ENCODE data around the gene CTF1. TPM values are rescaled to one million over a fixed set of nuclear protein-coding genes. Genes with fewer than 3 reads are reported as not detected.

Gene CTF1
- total RNA-seq, 4 donors from 2014 or later, result 2.3 to 5.6 (median 3.2) TPM

GRCh38 chr16:30870904-30871303, 25.5 kb upstream of the CTF1 start:
- DNase-seq (no peak), ATAC-seq (no peak)
- Histone ChIP-seq H3K4me1 (peaks cover 6 to 10% of the 10 kb centered on the region in 2 donors), H3K9me3 (no peaks in the 10 kb centered on the region), H3K4me3 (no peak overlapping the region), H3K27me3 (no peaks in the 10 kb centered on the region), H3K27ac (no peak overlapping the region), H3K36me3 (no peaks in the 10 kb centered on the region)
- intact Hi-C loops (cut with DNase I; ENCODE audit: low total_unique reads), result no loop called here
- in situ Hi-C loops (cut with MboI; ENCODE audit: low sequenced_read_pairs in 4 of 4), result no loop called here
- TF ChIP-seq, protein P1, sequence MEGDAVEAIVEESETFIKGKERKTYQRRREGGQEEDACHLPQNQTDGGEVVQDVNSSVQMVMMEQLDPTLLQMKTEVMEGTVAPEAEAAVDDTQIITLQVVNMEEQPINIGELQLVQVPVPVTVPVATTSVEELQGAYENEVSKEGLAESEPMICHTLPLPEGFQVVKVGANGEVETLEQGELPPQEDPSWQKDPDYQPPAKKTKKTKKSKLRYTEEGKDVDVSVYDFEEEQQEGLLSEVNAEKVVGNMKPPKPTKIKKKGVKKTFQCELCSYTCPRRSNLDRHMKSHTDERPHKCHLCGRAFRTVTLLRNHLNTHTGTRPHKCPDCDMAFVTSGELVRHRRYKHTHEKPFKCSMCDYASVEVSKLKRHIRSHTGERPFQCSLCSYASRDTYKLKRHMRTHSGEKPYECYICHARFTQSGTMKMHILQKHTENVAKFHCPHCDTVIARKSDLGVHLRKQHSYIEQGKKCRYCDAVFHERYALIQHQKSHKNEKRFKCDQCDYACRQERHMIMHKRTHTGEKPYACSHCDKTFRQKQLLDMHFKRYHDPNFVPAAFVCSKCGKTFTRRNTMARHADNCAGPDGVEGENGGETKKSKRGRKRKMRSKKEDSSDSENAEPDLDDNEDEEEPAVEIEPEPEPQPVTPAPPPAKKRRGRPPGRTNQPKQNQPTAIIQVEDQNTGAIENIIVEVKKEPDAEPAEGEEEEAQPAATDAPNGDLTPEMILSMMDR (IDR thresholded peaks at IDR 0.05 in 4 of 5, conservative IDR thresholded peaks at IDR 0.05 in 1 of 5), result no peak
- no peak for TF ChIP-seq POLR2A (IDR thresholded peaks at IDR 0.05)

DNA sequence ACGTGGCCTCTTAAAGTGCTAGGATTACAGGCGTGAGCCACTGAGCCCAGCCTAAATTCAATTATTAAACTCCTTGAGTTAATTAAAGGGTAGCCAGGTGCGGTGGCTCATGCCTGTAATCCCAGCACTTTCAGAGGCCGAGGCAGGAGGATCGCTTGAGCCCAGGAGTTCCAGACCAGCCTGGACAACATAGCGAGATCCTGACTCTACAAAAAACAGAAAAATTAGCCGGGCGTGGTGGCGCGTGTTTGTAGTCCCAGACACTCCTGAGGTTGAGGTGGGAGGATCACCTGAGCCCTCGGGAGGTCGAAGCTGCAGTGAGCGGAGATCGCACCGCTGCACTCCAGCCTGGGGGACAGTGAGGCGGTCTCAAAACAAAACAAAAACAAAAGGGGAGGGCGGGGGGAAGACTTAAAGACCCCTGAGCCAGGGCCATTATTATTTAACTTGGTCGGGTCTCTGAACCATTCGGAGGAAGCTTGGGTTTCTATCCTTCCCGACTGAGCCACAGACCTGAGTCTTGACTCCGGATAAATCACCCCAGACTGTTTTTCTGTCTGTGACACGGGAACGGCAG, 22.1 kb upstream of the CTF1 start:
- Histone ChIP-seq H3K27ac (peak overlapping the region; percentile 86 to 96 (median 87)), H3K4me1 (peaks cover 17 to 22% of the 10 kb centered on the region in 2 donors), H3K36me3 (peaks cover 0 to 5% of the 10 kb centered on the region in 2 donors), H3K4me3 (peak overlapping the region; percentile 84 to 97 (median 94)), H3K27me3 (no peaks in the 10 kb centered on the region), H3K9me3 (no peaks in the 10 kb centered on the region)
- no peak for DNase-seq
- TF ChIP-seq POLR2A (IDR thresholded peaks at IDR 0.05), result no peak
- TF ChIP-seq, protein P1 (IDR thresholded peaks at IDR 0.05 in 4 of 5, conservative IDR thresholded peaks at IDR 0.05 in 1 of 5), result no peak
- intact Hi-C loops (cut with DNase I; ENCODE audit: low total_unique reads), result no loop called here
- ATAC-seq, result no peak
- in situ Hi-C loops (cut with MboI; ENCODE audit: low sequenced_read_pairs in 4 of 4), result no loop called here

DNA sequence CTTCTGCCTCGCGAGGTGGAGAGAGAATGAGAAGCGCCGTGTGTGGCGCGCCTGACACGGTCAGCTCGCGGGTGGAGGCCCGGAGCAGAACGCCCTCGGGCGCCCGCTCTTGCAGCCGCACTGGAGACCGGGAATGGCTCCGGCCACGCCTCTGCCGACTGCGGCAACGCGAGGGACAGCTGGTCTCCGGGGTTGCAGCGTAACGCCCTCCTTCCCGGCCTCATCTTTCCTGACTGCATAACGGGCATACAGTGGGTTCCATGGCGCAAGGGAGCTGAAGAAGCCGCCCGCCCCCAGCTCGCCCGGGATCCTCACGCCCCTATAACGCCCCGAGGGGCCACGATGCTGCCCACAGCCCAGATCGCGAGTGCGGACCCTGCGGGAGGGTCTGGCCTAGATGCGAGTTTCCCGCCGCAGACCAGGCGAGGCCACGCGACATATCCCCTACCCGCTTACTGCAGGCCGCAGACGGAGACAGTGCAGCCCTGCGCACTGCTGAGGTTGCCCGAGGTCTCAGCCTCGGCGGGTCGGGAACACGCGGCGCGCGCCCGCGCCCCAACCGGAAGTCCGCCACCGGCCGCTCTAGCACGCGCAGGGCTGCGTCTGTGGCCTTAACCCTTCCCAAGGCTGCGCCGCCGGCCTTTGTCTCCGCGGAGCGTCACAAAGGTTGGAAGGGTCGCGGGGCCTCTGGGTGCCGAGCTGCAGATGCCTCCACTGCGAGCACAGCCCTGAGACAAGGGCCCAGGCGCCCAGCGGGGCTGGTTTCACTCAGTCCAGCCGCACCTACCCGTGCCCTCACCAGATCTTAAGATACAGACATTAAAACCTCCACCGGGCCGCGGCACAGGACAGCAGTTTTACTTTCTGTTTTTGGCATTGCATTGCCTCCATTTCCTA, 21.3 kb upstream of the CTF1 start:
- peaks cover 0 to 5% of the 10 kb centered on the region in 2 donors for H3K36me3 ChIP-seq
- peaks cover 17 to 22% of the 10 kb centered on the region in 2 donors for H3K4me1 ChIP-seq
- ATAC-seq (peak; percentile 99), DNase-seq (peak; percentile 77 to 84)
- H3K4me3 ChIP-seq, result peak overlapping the region; percentile 84 to 97 (median 94)
- intact Hi-C loops (cut with DNase I; ENCODE audit: low total_unique reads) (loop anchor here (1.0 kb wide), 2 partner anchors 19 to 70 kb away; partner anchors contain the start of gene BCL7C), in situ Hi-C loops (cut with MboI; ENCODE audit: low sequenced_read_pairs in 4 of 4) (no loop called here)
- peak overlapping the region; percentile 86 to 96 (median 87) for H3K27ac ChIP-seq
- TF ChIP-seq, protein P1 (IDR thresholded peaks at IDR 0.05 in 4 of 5, conservative IDR thresholded peaks at IDR 0.05 in 1 of 5), result peak in 1 of 5 experiments; percentile 6
- TF ChIP-seq POLR2A (IDR thresholded peaks at IDR 0.05), result peak; percentile 65 to 69
- no peaks in the 10 kb centered on the region for H3K9me3 ChIP-seq
- H3K27me3 ChIP-seq, result no peaks in the 10 kb centered on the region

DNA sequence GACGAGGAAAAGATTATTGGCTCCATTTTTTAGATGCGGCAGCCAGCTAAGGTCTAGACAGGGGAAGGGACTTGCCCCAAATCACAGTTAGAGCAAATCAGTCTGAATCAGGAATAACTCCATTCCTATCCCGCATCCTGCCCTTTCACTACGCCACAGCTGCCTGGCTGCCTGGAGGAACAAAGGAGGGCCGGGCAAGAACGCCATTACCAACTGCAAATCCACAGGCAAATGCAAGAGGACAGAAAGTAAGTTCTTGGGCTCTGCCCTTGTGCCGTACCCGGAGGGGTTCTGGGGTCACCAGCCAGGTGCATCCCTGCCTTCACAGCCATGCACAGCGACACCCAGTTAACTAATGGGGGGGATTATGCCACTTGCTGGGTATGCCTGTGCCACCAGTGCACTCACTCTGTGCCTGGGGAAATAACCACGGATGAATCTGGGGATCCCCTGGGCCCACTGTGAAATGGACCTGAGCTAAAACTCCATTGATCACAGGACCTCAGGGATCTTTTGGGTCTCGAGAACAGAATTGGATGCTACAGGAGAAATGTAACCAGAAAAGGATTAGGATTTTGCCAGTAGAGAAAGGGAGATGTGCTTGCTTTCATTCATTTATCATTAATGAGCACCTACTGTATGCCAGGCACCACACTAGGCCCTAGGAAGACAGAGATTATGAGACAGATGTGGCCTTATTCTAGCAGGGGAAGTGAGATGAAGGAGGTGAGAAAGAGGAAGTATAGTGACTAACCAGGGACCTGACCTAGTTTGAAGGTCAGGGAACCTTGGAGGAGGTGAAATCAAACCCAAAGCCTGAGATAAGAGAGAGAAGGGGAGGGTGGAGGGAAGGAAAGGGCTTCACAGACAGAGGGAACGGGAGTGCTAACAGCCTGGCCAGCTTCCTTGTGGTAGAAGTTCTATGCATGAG, 20.3 kb upstream of the CTF1 start:
- no peak for DNase-seq
- in situ Hi-C loops (cut with MboI; ENCODE audit: low sequenced_read_pairs in 4 of 4) (no loop called here), intact Hi-C loops (cut with DNase I; ENCODE audit: low total_unique reads) (loop anchor here (1.0 kb wide), 2 partner anchors 18 to 71 kb away; partner anchors contain the start of gene BCL7C)
- peaks cover 0 to 5% of the 10 kb centered on the region in 2 donors for H3K36me3 ChIP-seq
- no peak for ATAC-seq
- H3K27ac ChIP-seq, result peak overlapping the region; percentile 86 to 96 (median 87)
- TF ChIP-seq POLR2A (IDR thresholded peaks at IDR 0.05), result no peak
- TF ChIP-seq, protein P1 (IDR thresholded peaks at IDR 0.05 in 4 of 5, conservative IDR thresholded peaks at IDR 0.05 in 1 of 5), result no peak
- H3K27me3 ChIP-seq, result no peaks in the 10 kb centered on the region
- H3K4me1 ChIP-seq, result peaks cover 17 to 22% of the 10 kb centered on the region in 2 donors
- H3K9me3 ChIP-seq, result no peaks in the 10 kb centered on the region
- H3K4me3 ChIP-seq, result peak overlapping the region; percentile 84 to 97 (median 94)

Data from gastrocnemius medialis (tissue), 4 donors.